T-helper 2 cell treated with Interferon-gamma antibody and Interleukin-4, amounts not matched to agents 5 μg/mL and 100 μg/mL, for 36 hours (primary cell): ENCODE results near the gene ZNF70.
A peak's percentile ranks its signal among the peaks of the same experiment; 100 is the strongest.

ENCODE experiments used
- DNase-seq: peaks from one replicate; pipeline ENCODE4 v3.0.0; 2021; ENCODE audit warnings: low spot score
- H3K27ac Mint-ChIP-seq: one replicate; pipeline ENCODE4 v1.8.0; 2021; ENCODE audit warnings: mild to moderate bottlenecking, mixed read lengths
- H3K27me3 Mint-ChIP-seq: one replicate; pipeline ENCODE4 v1.8.0; 2021; ENCODE audit warnings: low read depth, mixed read lengths
- H3K36me3 Mint-ChIP-seq: one replicate; pipeline ENCODE4 v1.8.0; 2021; ENCODE audit warnings: low read depth, mixed read lengths
- H3K4me1 Mint-ChIP-seq: one replicate; pipeline ENCODE4 v1.8.0; 2021; ENCODE audit warnings: low read depth, mixed read lengths
- H3K4me3 Mint-ChIP-seq: one replicate; pipeline ENCODE4 v1.8.0; 2022; ENCODE audit warnings: mild to moderate bottlenecking, moderate library complexity, mixed read lengths
- H3K9me3 Mint-ChIP-seq: one replicate; pipeline ENCODE4 v1.8.0; 2021; ENCODE audit warnings: mixed read lengths

The ZNF70 gene

DNA sequence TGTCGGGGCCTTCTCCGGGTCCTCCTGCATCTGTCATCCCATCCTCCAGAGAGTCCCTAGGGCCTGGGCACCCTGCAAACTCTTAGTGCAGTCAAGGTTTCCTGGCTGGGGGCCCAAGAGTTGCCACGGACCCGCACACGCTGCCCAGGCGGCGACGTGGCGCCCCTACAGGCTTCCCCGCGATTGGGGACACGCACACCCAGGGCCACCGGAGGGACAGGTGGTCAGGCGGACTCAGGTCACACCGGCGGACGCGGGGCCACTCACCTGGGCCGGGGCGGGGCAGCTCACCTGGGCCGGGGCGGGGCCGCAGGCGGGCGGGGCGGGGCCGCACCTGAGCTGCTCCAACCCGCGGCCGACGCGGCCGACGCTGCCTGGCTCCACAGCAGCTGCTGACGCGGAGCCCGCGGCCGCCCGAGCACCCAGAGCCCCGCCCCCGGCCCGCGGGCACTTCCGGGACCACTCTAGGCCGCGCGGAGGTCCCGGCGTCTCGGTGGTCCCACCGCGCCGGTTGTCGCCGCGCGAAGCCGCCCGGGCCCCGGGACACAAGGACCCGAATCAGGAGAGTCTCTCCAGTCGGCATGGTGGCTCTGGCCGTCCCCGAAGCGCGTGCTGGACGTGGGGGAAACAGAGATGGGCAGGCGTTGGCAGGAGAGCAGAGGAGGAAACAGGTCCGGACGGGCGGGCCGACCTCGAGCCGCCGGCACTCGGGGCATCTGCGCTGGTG lies at the start of gene ZNF70:
ZNF70 (minus strand) TSS at position 399 of the 727 bp plus-strand sequence. CDS start 5,972 bp downstream, outside the sequence.
- H3K4me1 Mint-ChIP-seq, result peaks cover 11% of the 10 kb centered on the region
- no peaks in the 10 kb centered on the region for H3K9me3 Mint-ChIP-seq
- H3K27me3 Mint-ChIP-seq, result peaks cover 4% of the 10 kb centered on the region
- peaks cover 2% of the 10 kb centered on the region for H3K36me3 Mint-ChIP-seq
- peak within 1 kb of the TSS; percentile 60 for H3K27ac Mint-ChIP-seq
- peak within 1 kb of the TSS; percentile 71 for H3K4me3 Mint-ChIP-seq
- peak; percentile 81 for DNase-seq

- no peaks in the 10 kb centered on the region for H3K27me3 Mint-ChIP-seq
- peaks cover 43% of the 10 kb centered on the region for H3K36me3 Mint-ChIP-seq
- H3K4me1 Mint-ChIP-seq, result peaks cover 4% of the 10 kb centered on the region
- H3K27ac Mint-ChIP-seq, result no peak overlapping the region
- no peak overlapping the region for H3K4me3 Mint-ChIP-seq
- H3K9me3 Mint-ChIP-seq, result no peaks in the 10 kb centered on the region
- DNase-seq, result no peak
Observed at GRCh38 chr22:23796461-23796860, 45.5 kb upstream of the ZNF70 start.

DNA sequence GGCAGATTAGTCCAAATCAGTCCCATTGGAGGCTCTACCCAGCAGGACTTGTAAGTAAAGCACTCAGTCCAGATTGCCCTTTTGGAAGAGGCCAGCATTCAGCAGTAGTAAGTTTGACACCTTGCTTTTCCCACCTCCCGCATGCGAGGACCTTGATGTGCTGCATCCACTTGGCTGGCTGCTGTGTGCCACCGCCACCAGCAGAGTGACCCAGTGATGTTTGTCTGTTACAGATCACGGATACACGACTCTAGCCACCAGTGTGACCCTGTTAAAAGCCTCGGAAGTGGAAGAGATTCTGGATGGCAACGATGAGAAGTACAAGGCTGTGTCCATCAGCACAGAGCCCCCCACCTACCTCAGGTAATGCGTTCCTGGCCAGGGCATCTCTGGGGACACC lies 42.4 kb upstream of the ZNF70 start:
- H3K4me1 Mint-ChIP-seq, result peaks cover 15% of the 10 kb centered on the region
- no peaks in the 10 kb centered on the region for H3K9me3 Mint-ChIP-seq
- peaks cover 35% of the 10 kb centered on the region for H3K36me3 Mint-ChIP-seq
- H3K27ac Mint-ChIP-seq, result no peak overlapping the region
- DNase-seq, result no peak
- no peaks in the 10 kb centered on the region for H3K27me3 Mint-ChIP-seq
- no peak overlapping the region for H3K4me3 Mint-ChIP-seq

- DNase-seq, result no peak
- no peak overlapping the region for H3K27ac Mint-ChIP-seq
- H3K27me3 Mint-ChIP-seq, result no peaks in the 10 kb centered on the region
- H3K4me1 Mint-ChIP-seq, result peaks cover 21% of the 10 kb centered on the region
- peaks cover 34% of the 10 kb centered on the region for H3K36me3 Mint-ChIP-seq
- H3K9me3 Mint-ChIP-seq, result no peaks in the 10 kb centered on the region
- H3K4me3 Mint-ChIP-seq, result no peak overlapping the region
Observed at GRCh38 chr22:23791738-23792645, 41.1 kb upstream of the ZNF70 start.

DNA sequence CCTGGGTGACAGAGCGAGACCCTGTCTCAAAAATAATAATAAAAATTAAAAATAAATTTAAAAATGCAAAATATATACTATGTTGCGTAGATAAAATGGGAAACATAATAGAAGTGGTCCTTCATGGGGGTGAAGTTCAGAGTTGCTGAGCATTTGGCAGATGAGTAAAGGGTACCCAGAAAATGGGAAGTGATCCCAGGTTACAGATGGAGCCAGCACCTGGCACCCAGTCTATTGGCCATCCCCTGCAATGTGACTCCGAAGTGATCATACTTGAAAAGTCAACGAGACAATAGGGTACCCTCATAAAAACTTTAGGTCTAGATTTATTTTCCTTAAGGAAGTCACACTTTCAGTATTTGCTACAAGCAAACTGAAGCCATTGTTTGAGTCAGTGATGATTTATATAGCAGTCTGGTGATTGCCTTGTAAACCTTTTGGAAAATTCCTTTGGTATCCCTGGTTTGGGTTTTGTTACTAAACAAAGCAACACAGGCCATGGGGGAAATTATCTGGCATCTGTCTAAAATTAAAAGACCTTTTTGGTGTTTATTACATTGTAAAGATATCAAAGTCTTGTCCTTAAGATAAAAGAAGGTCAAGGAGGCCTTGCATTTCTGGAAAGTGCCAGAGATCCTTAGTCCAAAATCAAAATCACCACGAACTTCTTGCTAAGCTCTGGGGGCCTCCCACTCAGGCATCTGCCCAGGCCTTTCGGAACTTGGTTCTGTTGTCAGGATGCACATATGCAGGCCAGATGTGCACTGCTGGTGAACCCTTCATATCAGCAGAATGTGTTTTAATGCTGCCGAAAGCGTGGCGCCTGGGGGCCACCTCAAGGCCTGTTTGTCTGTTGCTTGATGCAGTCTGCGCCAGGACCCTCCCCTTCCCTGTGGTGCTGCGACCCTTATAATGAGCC lies 40.2 kb upstream of the ZNF70 start:
- no peak overlapping the region for H3K27ac Mint-ChIP-seq
- no peak overlapping the region for H3K4me3 Mint-ChIP-seq
- H3K4me1 Mint-ChIP-seq, result peaks cover 28% of the 10 kb centered on the region
- H3K27me3 Mint-ChIP-seq, result no peaks in the 10 kb centered on the region
- H3K9me3 Mint-ChIP-seq, result no peaks in the 10 kb centered on the region
- no peak for DNase-seq
- H3K36me3 Mint-ChIP-seq, result peaks cover 27% of the 10 kb centered on the region

DNA sequence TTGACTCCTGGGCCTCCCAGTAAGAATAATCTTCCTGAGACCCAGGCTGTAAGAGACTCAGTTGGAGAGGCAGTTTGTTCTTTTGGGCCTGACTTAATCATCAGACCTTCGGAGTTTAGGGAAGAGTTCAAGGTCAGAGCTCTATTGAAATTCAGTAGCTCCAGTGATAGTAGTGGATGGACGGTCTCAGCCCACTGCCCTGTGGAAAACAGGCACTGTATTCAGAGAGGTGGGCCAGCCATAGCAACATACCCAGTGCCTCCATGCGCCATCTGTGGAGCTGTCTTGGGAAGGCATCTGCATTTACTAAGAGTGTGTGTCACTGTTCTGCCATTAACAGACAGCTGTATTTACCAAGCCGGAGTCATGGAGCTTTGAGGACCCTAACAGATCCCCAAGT lies 38.7 kb upstream of the ZNF70 start:
- Mint-ChIP-seq H3K27me3 (no peaks in the 10 kb centered on the region), H3K27ac (no peak overlapping the region), H3K4me1 (peaks cover 28% of the 10 kb centered on the region), H3K36me3 (peaks cover 25% of the 10 kb centered on the region), H3K9me3 (no peaks in the 10 kb centered on the region), H3K4me3 (peak overlapping the region; percentile 26)
- no peak for DNase-seq

GRCh38 chr22:23789121-23789520 lies 38.2 kb upstream of the ZNF70 start:
- Mint-ChIP-seq H3K4me3 (no peak overlapping the region), H3K9me3 (no peaks in the 10 kb centered on the region), H3K36me3 (peaks cover 25% of the 10 kb centered on the region), H3K4me1 (peaks cover 33% of the 10 kb centered on the region), H3K27me3 (no peaks in the 10 kb centered on the region), H3K27ac (no peak overlapping the region)
- no peak for DNase-seq

DNA sequence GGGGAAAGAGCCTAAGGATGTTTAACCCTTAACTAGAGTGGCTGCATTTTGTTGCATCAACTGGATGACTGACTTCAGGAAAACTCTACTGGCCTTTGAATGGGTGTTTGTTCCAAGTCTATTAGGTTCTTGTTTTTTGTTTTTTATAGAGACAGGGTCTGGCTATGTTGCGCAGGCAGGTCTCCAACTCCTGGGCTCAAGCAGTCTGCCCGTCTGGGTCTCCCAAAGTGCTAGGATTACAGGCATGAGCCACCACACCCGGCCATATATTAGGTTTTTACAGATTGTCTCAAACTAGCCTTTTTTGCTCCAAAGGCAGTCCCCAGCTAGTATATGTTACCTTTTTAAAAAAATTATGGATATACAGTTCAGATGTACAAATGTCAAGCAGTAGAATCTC lies 37.0 kb upstream of the ZNF70 start:
- Mint-ChIP-seq H3K4me3 (peak overlapping the region; percentile 91), H3K27ac (peak overlapping the region; percentile 84), H3K9me3 (no peaks in the 10 kb centered on the region), H3K4me1 (peaks cover 34% of the 10 kb centered on the region), H3K36me3 (peaks cover 20% of the 10 kb centered on the region), H3K27me3 (no peaks in the 10 kb centered on the region)
- DNase-seq, result no peak

- Mint-ChIP-seq H3K27ac (peak overlapping the region; percentile 84), H3K4me1 (peaks cover 32% of the 10 kb centered on the region), H3K27me3 (no peaks in the 10 kb centered on the region), H3K9me3 (no peaks in the 10 kb centered on the region), H3K36me3 (peaks cover 17% of the 10 kb centered on the region), H3K4me3 (peak overlapping the region; percentile 91)
- DNase-seq, result no peak
Observed at GRCh38 chr22:23787600-23787896, 36.6 kb upstream of the ZNF70 start.

DNA sequence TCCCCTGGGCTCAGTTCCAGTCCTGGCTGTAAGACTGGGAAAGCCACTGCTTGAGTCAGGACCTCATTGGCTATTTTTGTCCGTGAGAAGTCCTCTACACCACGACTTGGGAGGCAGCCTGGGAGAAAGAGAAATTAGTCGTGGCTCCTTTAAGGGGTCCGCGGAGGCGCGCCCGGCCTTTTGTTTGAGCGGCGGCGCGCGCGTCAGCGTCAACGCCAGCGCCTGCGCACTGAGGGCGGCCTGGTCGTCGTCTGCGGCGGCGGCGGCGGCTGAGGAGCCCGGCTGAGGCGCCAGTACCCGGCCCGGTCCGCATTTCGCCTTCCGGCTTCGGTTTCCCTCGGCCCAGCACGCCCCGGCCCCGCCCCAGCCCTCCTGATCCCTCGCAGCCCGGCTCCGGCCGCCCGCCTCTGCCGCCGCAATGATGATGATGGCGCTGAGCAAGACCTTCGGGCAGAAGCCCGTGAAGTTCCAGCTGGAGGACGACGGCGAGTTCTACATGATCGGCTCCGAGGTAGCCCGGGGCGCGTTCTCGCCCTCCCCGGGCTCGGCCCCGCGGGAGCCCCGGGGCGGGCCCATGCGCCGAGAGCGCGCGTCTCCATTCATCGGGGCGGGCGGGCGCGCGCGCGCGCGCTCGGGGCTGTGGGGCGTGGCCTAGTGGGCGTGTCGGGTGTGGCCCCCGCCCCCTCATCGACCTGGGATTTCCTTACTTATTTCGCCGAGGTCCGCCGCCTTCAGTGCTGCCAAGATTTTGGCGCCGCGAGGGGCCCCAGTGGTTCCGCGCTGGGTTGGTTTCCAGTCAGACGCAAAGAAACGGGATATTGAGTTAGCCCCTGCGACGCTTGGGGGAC lies 36.1 kb upstream of the ZNF70 start, which contains the start of gene SMARCB1:
SMARCB1 (plus strand) TSS at position 215 of the 848 bp plus-strand sequence; CDS start at position 419, 204 bp downstream.
- DNase-seq, result peak; percentile 87
- Mint-ChIP-seq H3K9me3 (no peaks in the 10 kb centered on the region), H3K36me3 (peaks cover 12% of the 10 kb centered on the region), H3K27me3 (no peaks in the 10 kb centered on the region), H3K4me3 (peak within 1 kb of the TSS; percentile 91), H3K27ac (peak within 1 kb of the TSS; percentile 84), H3K4me1 (peaks cover 30% of the 10 kb centered on the region)

- Mint-ChIP-seq H3K9me3 (no peaks in the 10 kb centered on the region), H3K27me3 (no peaks in the 10 kb centered on the region), H3K36me3 (peaks cover 9% of the 10 kb centered on the region), H3K4me3 (peak overlapping the region; percentile 91), H3K27ac (peak overlapping the region; percentile 84), H3K4me1 (peaks cover 30% of the 10 kb centered on the region)
- peak; percentile 17 for DNase-seq
Observed at GRCh38 chr22:23786261-23786710, 35.4 kb upstream of the ZNF70 start.

DNA sequence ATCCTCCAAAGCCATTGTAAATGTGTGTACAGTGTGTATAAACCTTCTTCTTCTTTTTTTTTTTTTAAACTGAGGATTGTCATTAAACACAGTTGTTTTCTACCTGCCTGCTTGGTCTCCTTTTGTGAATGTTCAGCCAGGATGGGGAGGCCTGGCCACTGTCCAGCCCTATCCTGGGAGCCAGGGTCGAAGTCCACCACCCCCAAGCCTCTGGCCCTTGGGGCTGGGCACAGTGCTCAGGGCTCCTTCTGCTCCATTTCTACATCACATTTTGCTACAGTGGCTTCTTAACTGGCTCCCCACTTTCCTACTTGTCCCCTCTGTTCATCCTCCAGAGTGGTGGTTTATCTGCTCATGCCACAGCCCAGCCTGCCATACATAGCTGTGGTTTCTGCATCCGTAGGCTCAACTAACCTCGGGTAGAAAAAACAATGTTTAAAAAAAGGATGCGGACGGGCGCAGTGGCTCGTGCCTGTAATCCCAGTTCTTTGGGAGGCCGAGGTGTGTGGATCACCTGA lies 33.4 kb upstream of the ZNF70 start:
- H3K4me3 Mint-ChIP-seq, result peak overlapping the region; percentile 50
- no peaks in the 10 kb centered on the region for H3K9me3 Mint-ChIP-seq
- H3K4me1 Mint-ChIP-seq, result peaks cover 23% of the 10 kb centered on the region
- H3K36me3 Mint-ChIP-seq, result peaks cover 2% of the 10 kb centered on the region
- no peak for DNase-seq
- peak overlapping the region; percentile 55 for H3K27ac Mint-ChIP-seq
- no peaks in the 10 kb centered on the region for H3K27me3 Mint-ChIP-seq
